H1 (cell line): Measurements from ENCODE around the gene MCM9. TPM values are rescaled to one million over a fixed set of nuclear protein-coding genes. Genes with fewer than 3 reads are reported as not detected.

Experiments
- CTCF ChIA-PET: fragments of 300-600 bp; sonication (Branson Sonifier 250); formaldehyde crosslinking; loops from one replicate; lab custom pipeline; 2021; ENCODE audit not compliant: partially characterized antibody; lab: Charles Lee
- POLR2A ChIA-PET: fragments of 300-600 bp; sonication (Branson Sonifier 250); formaldehyde crosslinking; loops from one replicate; lab custom pipeline; 2021; ENCODE audit warnings: inconsistent platforms; ENCODE audit not compliant: partially characterized antibody; lab: Charles Lee
- DNase-seq, 2 experiments: peaks; one replicate each; pipeline versions ENCODE4 v3.0.0 to v3.0.0-alpha.2; 2010 to 2022; ENCODE audit warnings: low spot score in 2 of 2, low read depth in 1 of 2, mixed read lengths in 1 of 2
- FAIRE-seq: peaks from 2 replicates; lab custom pipeline; 2011; peaks lifted over from hg19 to GRCh38; lab: Jason Lieb, UNC
- H2AFZ ChIP-seq: 2 replicates; pipeline ENCODE4 v1.8.1; 2012; ENCODE audit warnings: low read length, inconsistent platforms
- H2AK5ac ChIP-seq: 2 replicates; pipeline ENCODE4 v1.6.1; 2013; ENCODE audit warnings: low read depth, low read length
- H2BK120ac ChIP-seq: replicated peaks from 2 replicates; pipeline ENCODE3; 2013; ENCODE audit warnings: low read depth, low read length, inconsistent platforms
- H2BK12ac ChIP-seq: 2 replicates; pipeline ENCODE4 v1.6.1; 2013; ENCODE audit warnings: low read depth, low read length
- H2BK15ac ChIP-seq: 2 replicates; pipeline ENCODE4 v1.6.1; 2013; ENCODE audit warnings: low read length
- H2BK20ac ChIP-seq: 2 replicates; pipeline ENCODE4 v1.6.1; 2013; ENCODE audit warnings: low read length
- H2BK5ac ChIP-seq: 2 replicates; pipeline ENCODE4 v1.6.1; 2013; ENCODE audit warnings: low read depth, low read length
- H3K14ac ChIP-seq: 2 replicates; pipeline ENCODE4 v1.6.1; 2013; ENCODE audit warnings: inconsistent platforms; ENCODE audit not compliant: insufficient read length
- H3K18ac ChIP-seq: 2 replicates; pipeline ENCODE4 v1.6.1; 2013; ENCODE audit warnings: low read length; ENCODE audit errors: extremely low read depth
- H3K23ac ChIP-seq: 2 replicates; pipeline ENCODE4 v1.6.1; 2013; ENCODE audit warnings: inconsistent platforms; ENCODE audit not compliant: insufficient read length
- H3K23me2 ChIP-seq: 2 replicates; pipeline ENCODE4 v1.6.1; 2013; ENCODE audit warnings: low read depth, low read length
- H3K27ac ChIP-seq: 2 replicates; pipeline ENCODE4 v1.6.1; 2011; ENCODE audit warnings: low read depth, low read length, inconsistent platforms
- H3K27me3 ChIP-seq, 4 experiments: replicated peaks in 1 of 4; 1 replicate in 1 of 4; 2 replicates in 3 of 4; pipeline versions ENCODE4 v1.6.1 to v1.8.1; 2011 to 2013; ENCODE audit warnings: low read length in 3 of 4, mild to moderate bottlenecking in 3 of 4, inconsistent platforms in 2 of 4, mixed read lengths in 2 of 4, moderate library complexity in 1 of 4; ENCODE audit not compliant: control insufficient read depth in 3 of 4, insufficient read depth in 3 of 4; ENCODE audit errors: extremely low read depth in 1 of 4
- H3K36me3 ChIP-seq, 4 experiments: 2 replicates each; pipeline versions ENCODE4 v1.6.1 to v1.8.1; 2011 to 2013; ENCODE audit warnings: mild to moderate bottlenecking in 4 of 4, low read length in 3 of 4, moderate library complexity in 2 of 4, control low read depth in 1 of 4, inconsistent platforms in 1 of 4; ENCODE audit not compliant: insufficient read depth in 4 of 4, control insufficient read depth in 2 of 4
- H3K4ac ChIP-seq: replicated peaks from 2 replicates; pipeline ENCODE3; 2013; ENCODE audit warnings: low read length, low read depth, mixed read lengths, inconsistent platforms; ENCODE audit not compliant: insufficient read length
- H3K4me1 ChIP-seq, 4 experiments: replicated peaks in 1 of 4; 1 replicate in 1 of 4; 2 replicates in 3 of 4; pipeline versions ENCODE4 v1.6.1 to v1.8.1; 2011 to 2013; ENCODE audit warnings: low read length in 3 of 4, inconsistent platforms in 2 of 4, mixed read lengths in 1 of 4; ENCODE audit not compliant: insufficient read depth in 4 of 4, control insufficient read depth in 3 of 4
- H3K4me2 ChIP-seq, 2 experiments: 2 replicates each; pipeline versions ENCODE4 v1.6.1 to v1.8.1; 2011 to 2013; ENCODE audit warnings: low read depth in 2 of 2, low read length in 2 of 2, control low read depth in 1 of 2, inconsistent platforms in 1 of 2, mild to moderate bottlenecking in 1 of 2; ENCODE audit not compliant: insufficient read depth in 1 of 2
- H3K4me3 ChIP-seq, 4 experiments: fragments of 200-600, 300-600 bp in 1 of 4; sonication (generic), shearing (Covaris generic), sonication (Bioruptor Twin) in 1 of 4; 2 replicates each; pipeline versions ENCODE4 v1.5.1 to v1.8.1; 2011 to 2016; ENCODE audit warnings: low read length in 4 of 4, low read depth in 3 of 4, control low read depth in 2 of 4, inconsistent platforms in 2 of 4, mild to moderate bottlenecking in 2 of 4, mixed read lengths in 1 of 4, moderate library complexity in 1 of 4; ENCODE audit not compliant: insufficient read depth in 2 of 4; ENCODE audit errors: extremely low read depth in 1 of 4
- H3K56ac ChIP-seq: replicated peaks from 2 replicates; pipeline ENCODE3; 2013; ENCODE audit warnings: low read depth, mild to moderate bottlenecking, mixed read lengths, low read length, inconsistent platforms; ENCODE audit not compliant: insufficient read length
- H3K79me1 ChIP-seq: 2 replicates; pipeline ENCODE4 v1.6.1; 2013; ENCODE audit warnings: low read depth, low read length, control low read depth
- H3K79me2 ChIP-seq, 2 experiments: 2 replicates each; pipeline versions ENCODE4 v1.6.1 to v1.8.1; 2012 to 2013; ENCODE audit warnings: low read length in 2 of 2, mild to moderate bottlenecking in 2 of 2, inconsistent platforms in 1 of 2; ENCODE audit not compliant: insufficient read depth in 2 of 2, control insufficient read depth in 1 of 2
- H3K9ac ChIP-seq, 4 experiments: replicated peaks in 1 of 4; 1 replicate in 1 of 4; 2 replicates in 3 of 4; pipeline versions ENCODE4 v1.6.1 to v1.8.1; 2011 to 2013; ENCODE audit warnings: low read depth in 3 of 4, low read length in 3 of 4, control low read depth in 2 of 4, mild to moderate bottlenecking in 2 of 4, moderate library complexity in 2 of 4, inconsistent platforms in 1 of 4; ENCODE audit errors: extremely low read depth in 1 of 4
- H3K9me3 ChIP-seq, 2 experiments: 2 replicates each; pipeline versions ENCODE4 v1.6.1 to v1.8.1; 2012 to 2013; ENCODE audit warnings: mild to moderate bottlenecking in 2 of 2, moderate library complexity in 2 of 2, control low read depth in 1 of 2, inconsistent platforms in 1 of 2, low read depth in 1 of 2, low read length in 1 of 2, mixed read lengths in 1 of 2; ENCODE audit not compliant: insufficient read depth in 2 of 2
- H4K20me1 ChIP-seq, 2 experiments: replicated peaks in 1 of 2; 2 replicates each; pipeline versions ENCODE3 to v1.8.1; 2011 to 2013; ENCODE audit warnings: inconsistent platforms in 2 of 2, low read length in 2 of 2, mild to moderate bottlenecking in 1 of 2; ENCODE audit not compliant: insufficient read depth in 2 of 2, control insufficient read depth in 1 of 2
- H4K5ac ChIP-seq: 2 replicates; pipeline ENCODE4 v1.6.1; 2013; ENCODE audit warnings: low read length, low read depth, mixed read lengths, inconsistent platforms; ENCODE audit not compliant: insufficient read length
- H4K8ac ChIP-seq: 2 replicates; pipeline ENCODE4 v1.8.0; 2013; ENCODE audit warnings: mild to moderate bottlenecking, moderate library complexity, low read length, inconsistent platforms; ENCODE audit not compliant: insufficient read depth; ENCODE audit errors: extremely low read depth
- H4K91ac ChIP-seq: replicated peaks from 2 replicates; pipeline ENCODE3; 2013; ENCODE audit warnings: low read length, mixed read lengths, inconsistent platforms; ENCODE audit not compliant: insufficient read length
- ASH2L ChIP-seq: fragments of 200-600, 300-600 bp; sonication (generic); IDR thresholded peaks from one replicate; pipeline ENCODE4 v1.7.1; 2017; ENCODE audit warnings: low read length
- BACH1 ChIP-seq: IDR thresholded peaks from 2 replicates; pipeline ENCODE4 v1.6.1; 2012; ENCODE audit warnings: low read length, improper control_type of control experiment
- CBX5 ChIP-seq: fragments of 300-800, 300-1000 bp; sonication (generic); IDR thresholded peaks from 2 replicates; pipeline ENCODE4 v1.7.1; 2016; ENCODE audit warnings: antibody characterized with exemption, low read length, low read depth
- CREB1 ChIP-seq: IDR thresholded peaks from 2 replicates; pipeline ENCODE4 v1.6.1; 2012; ENCODE audit warnings: inconsistent platforms
- EP300 ChIP-seq, 2 experiments: IDR thresholded peaks; 1 replicate in 1 of 2; 2 replicates in 1 of 2; pipeline ENCODE4 v1.6.1; 2011 to 2012; ENCODE audit warnings: low read depth in 2 of 2, low read length in 2 of 2, mild to moderate bottlenecking in 2 of 2, borderline replicate concordance in 1 of 2, inconsistent platforms in 1 of 2, moderate library complexity in 1 of 2
- JUND ChIP-seq: IDR thresholded peaks from 2 replicates; pipeline ENCODE4 v1.6.1; 2011; ENCODE audit warnings: mild to moderate bottlenecking, improper control_type of control experiment, low read length
- KDM1A ChIP-seq: fragments of 200-600, 300-600 bp; sonication (generic); IDR thresholded peaks from 2 replicates; pipeline ENCODE4 v1.7.1; 2016; ENCODE audit warnings: mild to moderate bottlenecking, low read length, borderline replicate concordance
- RAD21 ChIP-seq, 2 experiments: IDR thresholded peaks in 1 of 2; conservative IDR thresholded peaks in 1 of 2; 2 replicates each; pipeline ENCODE4 v1.6.1; 2011; ENCODE audit warnings: low read depth in 2 of 2, low read length in 2 of 2, improper control_type of control experiment in 1 of 2, inconsistent platforms in 1 of 2, mild to moderate bottlenecking in 1 of 2, moderate library complexity in 1 of 2
- RBBP5 ChIP-seq: IDR thresholded peaks from 2 replicates; pipeline ENCODE4 v1.7.1; 2012; ENCODE audit warnings: low read depth, mild to moderate bottlenecking, inconsistent platforms, low read length, moderate library complexity, borderline replicate concordance
- SIRT6 ChIP-seq: IDR thresholded peaks from one replicate; pipeline ENCODE4 v1.7.1; 2012; ENCODE audit warnings: low read length, inconsistent platforms
- SIX5 ChIP-seq: IDR thresholded peaks from 2 replicates; pipeline ENCODE4 v1.6.1; 2011; ENCODE audit warnings: mild to moderate bottlenecking, low read depth, low read length
- SP1 ChIP-seq: IDR thresholded peaks from 2 replicates; pipeline ENCODE4 v1.6.1; 2011; ENCODE audit warnings: low read depth, low read length
- TAF7 ChIP-seq: optimal IDR thresholded peaks from 2 replicates; pipeline ENCODE3; 2011; ENCODE audit warnings: low read depth, mild to moderate bottlenecking, inconsistent platforms, low read length, moderate library complexity, borderline replicate concordance
- USF2 ChIP-seq: IDR thresholded peaks from 2 replicates; pipeline ENCODE4 v1.6.1; 2011; ENCODE audit warnings: low read length, improper control_type of control experiment
- WGBS, 2 experiments: shearing (Covaris generic) in 1 of 2; methylation state at CpG; one replicate each; pipeline versions ENCODE4 v1.1.6 to v1.1.7; 2013 to 2015; ENCODE audit warnings: low lambda C conversion rate in 2 of 2, mixed read lengths in 2 of 2, inconsistent platforms in 1 of 2, low coverage in 1 of 2, missing lambda C conversion rate in 1 of 2; ENCODE audit not compliant: insufficient replicate concordance in 2 of 2, insufficient coverage in 1 of 2, insufficient read length in 1 of 2; ENCODE audit errors: extremely low coverage in 1 of 2, missing lambda C conversion rate in 1 of 2; 5-methylcytosine and 5-hydroxymethylcytosine counted together
- polyA plus RNA-seq, 7 experiments: library from polyadenylated mRNA; depleted of rRNA in 3 of 7; stranded (reverse) in 5 of 7; unstranded in 2 of 7; fragments of >200 nt in 5 of 7; fragments of 200-250 nt in 2 of 7; gene quantifications; 1 replicate in 5 of 7; 2 replicates in 1 of 7; 4 replicates in 1 of 7; pipeline versions ENCODE4 v1.2.1 to v1.2.3, GENCODE V29; 2011 to 2013; ENCODE audit warnings: missing spikeins in 2 of 7, mixed read lengths in 2 of 7
- total RNA-seq: library from RNA; stranded (reverse); fragmentation: NEBNext Ultra II Directional; extraction: Animal tissue kit (Norgen Biotek cat#: 25700); gene quantifications from 2 replicates; pipeline ENCODE4 v1.2.1, GENCODE V29; 2021

Gene MCM9
- total and polyA plus RNA-seq, 2 of the 8 experiments (the other 6 are each of a cell fraction or from before 2014, with no cell fraction given) = 3.7 to 11.4 TPM

GRCh38 chr6:118953391-118953790 lies 18.4 kb upstream of the MCM9 start:
- Histone ChIP-seq H3K56ac (no peak overlapping the region), H3K18ac (no peak overlapping the region), H2AK5ac (no peak overlapping the region), H3K4me1 (no peaks in the 10 kb centered on the region), H4K5ac (no peak overlapping the region), H3K4me3 (no peak overlapping the region), H3K79me1 (no peaks in the 10 kb centered on the region), H2BK20ac (no peak overlapping the region), H3K23ac (no peak overlapping the region), H3K4ac (no peak overlapping the region), H2BK12ac (no peak overlapping the region), H3K36me3 (no peaks in the 10 kb centered on the region), H3K14ac (no peak overlapping the region), H3K23me2 (no peaks in the 10 kb centered on the region), H3K27me3 (no peaks in the 10 kb centered on the region), H2BK120ac (no peak overlapping the region), H4K91ac (no peak overlapping the region), H3K79me2 (no peaks in the 10 kb centered on the region), H3K4me2 (no peak overlapping the region), H2BK15ac (no peak overlapping the region), H3K9ac (no peak overlapping the region), H2AFZ (no peak overlapping the region), H4K8ac (no peak overlapping the region), H4K20me1 (no peaks in the 10 kb centered on the region), H2BK5ac (no peak overlapping the region), H3K27ac (no peak overlapping the region), H3K9me3 (no peaks in the 10 kb centered on the region)
- ChIA-PET CTCF (interaction anchor here (1.0 to 1.5 kb wide), 2 partner anchors 12 to 157 kb away, joined by 5 to 6 read pairs; no protein-coding TSS in a partner anchor), POLR2A (interaction anchor here (0.7 kb wide), 1 partner anchor 223 kb away, joined by 3 read pairs; no protein-coding TSS in a partner anchor)
- WGBS, 2 experiments = 82% methylated on average over 2 of the region's 2 CpGs; no CpG with 5 or more reads in 1 of the 2 experiments
- FAIRE-seq (no peak), DNase-seq (no peak)
- TF ChIP-seq RAD21 (IDR thresholded peaks at IDR 0.05 in 1 of 2, conservative IDR thresholded peaks at IDR 0.05 in 1 of 2; ENCODE audit: low read depth in 2 of 2, low read length in 2 of 2) (no peak), BACH1 (no peak), ASH2L (no peak), RBBP5 (no peak), SIX5 (no peak), SP1 (no peak), EP300 (IDR thresholded peaks at IDR 0.05; ENCODE audit: borderline replicate concordance in 1 of 2, low read depth in 2 of 2, low read length in 2 of 2) (no peak), CREB1 (no peak), TAF7 (no peak), CBX5 (no peak), USF2 (no peak), KDM1A (no peak), JUND (no peak), SIRT6 (no peak)
